GM18858 (cell line): Measurements from ENCODE around the gene TANC1.

Experiments
- ATAC-seq: cut with Tn5 transposase; IDR thresholded peaks from one replicate; pipeline ENCODE4 v1.9.1; 2021; ENCODE audit not compliant: unreplicated experiment

TANC1 gene

GRCh38 chr2:159153951-159154350 is 185.5 kb downstream of the TANC1 start:
- no peak for ATAC-seq

DNA sequence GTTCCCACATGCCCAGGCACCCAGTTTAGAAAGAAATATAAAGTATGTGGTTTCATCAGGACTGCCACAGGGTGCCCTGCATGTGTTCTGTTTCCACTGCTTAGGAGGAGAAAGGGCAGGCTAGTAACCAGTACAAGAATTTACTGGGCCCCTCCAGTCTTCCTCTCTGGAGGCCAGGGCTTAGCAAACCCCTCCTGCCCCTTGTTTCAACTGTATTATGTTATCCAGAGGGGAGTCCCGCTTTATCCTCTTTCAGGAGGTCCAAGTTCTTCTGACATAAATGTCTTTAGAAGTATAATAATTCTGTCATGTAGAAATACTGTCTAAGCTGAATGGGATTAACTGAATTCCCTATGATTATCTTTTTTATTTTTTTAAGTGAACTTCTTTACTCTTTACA is 185.9 kb downstream of the TANC1 start:
- ATAC-seq, result no peak

GRCh38 chr2:159155320-159155719 is 186.9 kb downstream of the TANC1 start:
- ATAC-seq, result no peak

GRCh38 chr2:159155791-159156190 is 187.4 kb downstream of the TANC1 start:
- ATAC-seq, result no peak

- ATAC-seq, result no peak
Measured at GRCh38 chr2:159156834-159157233, 188.4 kb downstream of the TANC1 start.

- ATAC-seq, result no peak
Measured at GRCh38 chr2:159157361-159158209, 189.1 kb downstream of the TANC1 start.

- no peak for ATAC-seq
Measured at GRCh38 chr2:159160412-159160811, 192.0 kb downstream of the TANC1 start.

DNA sequence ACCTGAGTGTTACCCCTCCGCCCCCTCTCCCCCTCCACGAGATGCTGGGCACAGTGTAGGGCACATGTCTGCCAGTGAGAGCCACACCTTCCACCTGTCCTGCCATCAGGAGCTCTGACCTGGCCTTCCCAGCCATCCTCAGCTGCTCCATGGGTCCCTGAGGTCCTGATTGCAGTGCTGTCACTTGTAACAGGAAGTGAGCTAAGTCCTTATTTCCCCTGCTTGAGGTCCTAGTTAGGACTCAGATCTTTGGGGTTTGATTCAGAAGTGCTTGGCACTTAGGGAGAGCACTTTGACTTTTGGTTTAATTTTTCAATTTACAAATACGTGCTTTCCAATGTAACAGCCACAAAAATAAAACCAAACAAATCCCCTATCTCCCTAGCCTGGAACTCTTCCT is 192.5 kb downstream of the TANC1 start:
- ATAC-seq, result no peak

GRCh38 chr2:159163930-159164329 is 195.5 kb downstream of the TANC1 start:
- no peak for ATAC-seq

- ATAC-seq, result no peak
Measured at GRCh38 chr2:159164457-159164911, 196.0 kb downstream of the TANC1 start.

GRCh38 chr2:159165048-159165447 is 196.6 kb downstream of the TANC1 start:
- ATAC-seq, result no peak

DNA sequence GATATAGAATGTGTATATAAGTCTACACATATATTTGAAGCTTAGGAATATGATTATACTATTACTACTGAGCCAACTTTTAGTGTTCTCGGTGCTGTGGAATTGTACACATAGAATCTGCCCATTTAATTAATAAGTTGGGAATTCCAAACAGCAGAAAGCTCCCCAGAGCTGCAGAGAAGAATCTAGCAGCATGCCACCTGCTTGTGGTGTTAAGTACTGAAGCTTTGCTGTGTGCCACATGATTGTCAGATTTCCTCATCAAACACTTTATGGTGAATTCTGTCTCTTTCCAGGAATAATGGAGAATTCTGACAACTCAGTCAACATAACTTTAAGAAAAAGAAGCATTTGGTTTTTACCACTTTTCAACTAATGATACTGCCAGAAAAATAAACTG is 200.3 kb downstream of the TANC1 start:
- ATAC-seq, result no peak

DNA sequence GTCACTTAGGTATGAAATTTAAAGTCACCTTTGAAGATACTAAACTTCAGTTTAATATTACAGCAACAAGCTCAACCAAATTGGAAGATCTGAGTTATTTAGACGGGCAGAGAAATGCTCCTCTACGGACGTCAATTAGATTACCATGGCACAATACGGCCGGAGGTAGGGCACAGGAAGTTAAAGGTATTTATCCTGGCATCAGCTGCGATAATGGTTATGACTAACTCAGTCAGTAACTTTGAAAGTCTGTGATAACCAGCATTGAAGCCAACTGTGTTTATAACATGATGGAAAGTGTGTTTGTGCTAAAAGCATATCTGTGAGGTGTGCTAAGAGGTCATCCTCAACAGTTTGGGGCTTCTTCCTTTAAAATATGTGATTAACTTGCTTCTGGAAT is 200.7 kb downstream of the TANC1 start:
- no peak for ATAC-seq

GRCh38 chr2:159172403-159172802 is 204.0 kb downstream of the TANC1 start:
- ATAC-seq, result no peak

DNA sequence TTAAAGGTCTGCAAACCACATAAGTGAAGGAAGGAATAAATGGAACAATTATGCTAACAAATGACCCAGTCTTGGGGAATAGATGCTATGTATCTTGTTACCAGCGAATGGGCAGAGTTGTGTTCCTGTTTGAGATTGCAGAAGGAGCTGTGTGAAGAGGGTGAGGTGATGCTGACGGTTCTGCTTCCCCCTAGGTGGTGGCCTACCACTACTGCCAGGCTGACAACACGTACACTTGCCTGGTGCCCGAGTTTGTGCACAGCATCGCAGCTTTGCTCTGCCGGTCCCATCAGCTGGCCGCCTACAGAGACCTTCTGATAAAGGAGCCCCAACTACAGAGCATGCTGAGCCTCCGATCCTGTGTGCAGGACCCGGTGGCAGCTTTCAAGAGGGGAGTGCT is 206.3 kb downstream of the TANC1 start:
- no peak for ATAC-seq

DNA sequence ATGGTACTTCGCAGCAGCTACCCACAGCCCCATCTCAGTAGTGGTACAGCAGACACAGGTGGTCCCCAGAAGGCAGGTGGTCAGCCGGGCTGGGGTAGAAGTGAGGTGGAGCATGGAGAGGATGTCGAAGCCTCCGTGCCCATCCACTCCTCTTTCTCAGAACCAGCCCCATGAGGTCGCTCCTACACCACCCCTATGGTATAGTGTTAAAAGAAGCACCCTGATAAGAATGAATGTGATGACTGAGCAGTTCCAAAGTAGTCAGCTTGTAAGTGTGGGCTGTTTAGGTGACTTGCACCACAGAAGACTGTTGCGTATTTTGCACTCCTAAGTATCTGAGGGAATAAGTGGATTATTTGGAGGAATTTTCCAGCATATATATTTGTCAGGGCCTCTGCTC is 206.7 kb downstream of the TANC1 start:
- ATAC-seq, result no peak

- no peak for ATAC-seq
Measured at GRCh38 chr2:159175927-159176326, 207.5 kb downstream of the TANC1 start.

GRCh38 chr2:159176555-159176954 is 208.1 kb downstream of the TANC1 start:
- ATAC-seq, result no peak

- ATAC-seq, result no peak
Measured at GRCh38 chr2:159177357-159177756, 208.9 kb downstream of the TANC1 start.

GRCh38 chr2:159177957-159178356 is 209.5 kb downstream of the TANC1 start:
- ATAC-seq, result no peak

DNA sequence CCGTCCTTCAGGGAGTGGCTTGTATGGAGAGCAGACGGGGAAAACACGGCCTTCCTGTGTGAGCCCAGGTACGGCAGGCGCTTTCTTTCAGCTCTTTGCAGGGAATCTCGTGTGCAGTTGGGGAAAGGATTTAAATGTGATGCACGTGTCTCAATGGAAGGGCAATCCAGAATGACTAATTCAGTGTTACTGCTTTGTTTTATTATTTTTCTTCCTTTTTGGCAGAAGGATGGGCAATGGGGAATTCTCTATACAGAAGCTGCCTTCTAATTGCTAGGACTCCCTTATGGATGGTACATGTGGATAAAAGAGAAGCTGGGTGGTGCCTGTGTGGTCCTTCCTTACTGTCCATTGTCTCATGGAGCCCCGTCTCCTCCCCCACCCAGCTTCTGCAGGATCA is 210.7 kb downstream of the TANC1 start:
- ATAC-seq, result no peak

DNA sequence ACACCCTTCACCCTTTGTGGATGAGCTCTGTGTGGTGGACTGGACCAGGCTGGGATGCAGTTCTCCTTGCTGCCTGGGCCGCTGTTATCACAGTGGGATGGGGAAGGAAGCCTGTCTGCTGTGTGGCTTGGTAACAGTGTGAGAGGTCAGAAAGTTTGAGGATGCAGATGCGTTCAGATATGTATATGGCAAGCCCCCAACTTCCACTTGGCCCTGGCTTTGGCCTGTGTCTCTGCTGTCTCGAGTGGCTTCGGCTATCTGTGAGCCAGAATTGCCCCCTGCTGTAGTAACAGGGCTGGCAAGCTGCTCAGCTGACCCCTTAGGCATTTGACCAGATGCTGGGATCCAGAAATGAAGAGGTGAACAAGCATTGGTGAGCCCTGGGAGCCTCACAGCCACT is 211.3 kb downstream of the TANC1 start:
- ATAC-seq, result no peak

GRCh38 chr2:159183346-159183745 is 214.9 kb downstream of the TANC1 start:
- ATAC-seq, result no peak
